ENCODE measurements around the gene CD19. TPM values are rescaled to one million over a fixed set of nuclear protein-coding genes. Genes with fewer than 3 reads are reported as not detected.

CD19 gene
- total and polyA plus RNA-seq, 2 of the 8 experiments (the other 6 are each of a cell fraction or from before 2014, with no cell fraction given) = 0.57 to 0.65 TPM

- Histone ChIP-seq H3K79me2 (ENCODE audit: control insufficient read depth in 1 of 2, insufficient read depth in 2 of 2, low read length in 2 of 2) (no peaks in the 10 kb centered on the region), H3K14ac (ENCODE audit: insufficient read length) (no peak overlapping the region), H4K5ac (ENCODE audit: insufficient read length, low read depth, low read length) (no peak overlapping the region), H4K8ac (ENCODE audit: extremely low read depth, insufficient read depth, low read length) (no peak overlapping the region), H2AFZ (ENCODE audit: low read length) (no peak overlapping the region), H3K27me3 (replicated peaks in 1 of 4; ENCODE audit: control insufficient read depth in 3 of 4, extremely low read depth in 1 of 4, insufficient read depth in 3 of 4, low read length in 3 of 4) (peaks cover 0 to 8% (median 7%) of the 10 kb centered on the region in 4 experiments; a peak in 2 of 7 replicates), H3K4me1 (replicated peaks in 1 of 4; ENCODE audit: control insufficient read depth in 3 of 4, insufficient read depth in 4 of 4, low read length in 3 of 4) (peaks cover 0 to 24% (median 19%) of the 10 kb centered on the region in 4 experiments; a peak in 6 of 7 replicates), H2BK15ac (ENCODE audit: low read length) (peak overlapping the region; percentile 97; the same call in 1 of the 2 replicates), H3K4me2 (ENCODE audit: insufficient read depth in 1 of 2, low read depth in 2 of 2, low read length in 2 of 2) (peak overlapping the region in 1 of 2 experiments; percentile 4; a peak in 1 of 4 replicates), H2AK5ac (ENCODE audit: low read depth, low read length) (peak overlapping the region; percentile 72; the same call in 1 of the 2 replicates), H3K23me2 (ENCODE audit: low read depth, low read length) (peaks cover 13% of the 10 kb centered on the region), H2BK5ac (ENCODE audit: low read depth, low read length) (peak overlapping the region; percentile 26; the same call in 1 of the 2 replicates), H3K4me3 (ENCODE audit: extremely low read depth in 1 of 4, insufficient read depth in 2 of 4, low read depth in 3 of 4, low read length in 4 of 4) (no peak overlapping the region), H4K91ac (replicated peaks; ENCODE audit: insufficient read length, low read length) (no peak overlapping the region), H3K18ac (ENCODE audit: extremely low read depth, low read length) (no peak overlapping the region), H3K27ac (ENCODE audit: low read depth, low read length) (no peak overlapping the region), H2BK120ac (replicated peaks; ENCODE audit: low read depth, low read length) (no peak overlapping the region), H3K36me3 (ENCODE audit: control insufficient read depth in 2 of 4, insufficient read depth in 4 of 4, low read length in 3 of 4) (no peaks in the 10 kb centered on the region), H3K79me1 (ENCODE audit: low read depth, low read length) (no peaks in the 10 kb centered on the region), H3K23ac (ENCODE audit: insufficient read length) (no peak overlapping the region), H3K9me3 (ENCODE audit: insufficient read depth in 2 of 2, low read depth in 1 of 2, low read length in 1 of 2) (no peaks in the 10 kb centered on the region), H2BK20ac (ENCODE audit: low read length) (peak overlapping the region; percentile 55; the same call in 1 of the 2 replicates), H3K4ac (replicated peaks; ENCODE audit: insufficient read length, low read depth, low read length) (peak overlapping the region; percentile 49), H4K20me1 (replicated peaks in 1 of 2; ENCODE audit: control insufficient read depth in 1 of 2, insufficient read depth in 2 of 2, low read length in 2 of 2) (no peaks in the 10 kb centered on the region), H2BK12ac (ENCODE audit: low read depth, low read length) (peak overlapping the region; percentile 62), H3K56ac (replicated peaks; ENCODE audit: insufficient read length, low read depth, low read length) (no peak overlapping the region), H3K9ac (replicated peaks in 1 of 4; ENCODE audit: extremely low read depth in 1 of 4, low read depth in 3 of 4, low read length in 3 of 4) (no peak overlapping the region)
- ChIA-PET CTCF (ENCODE audit: partially characterized antibody) (interaction anchor here (0.9 to 5.3 kb wide), 4 partner anchors 10 to 93 kb away, joined by 3 to 32 read pairs (median 6); no protein-coding TSS in a partner anchor), POLR2A (ENCODE audit: partially characterized antibody) (interaction anchor here (0.6 to 2.2 kb wide), 11 partner anchors 9 to 60 kb away, joined by 3 to 12 read pairs (median 3); partner anchors contain the start of gene SH2B1)
- DNase-seq (ENCODE audit: low read depth in 1 of 2, low spot score in 2 of 2) (no peak), FAIRE-seq (no peak)
- no peak for TF ChIP-seq POLR2A (IDR thresholded peaks at IDR 0.05; ENCODE audit: control extremely low read depth in 1 of 2, low read depth in 2 of 2, low read length in 2 of 2)
- TF ChIP-seq KDM1A (IDR thresholded peaks at IDR 0.05; ENCODE audit: borderline replicate concordance, low read length) = no peak
- no peak for TF ChIP-seq KDM4A (IDR thresholded peaks at IDR 0.05; ENCODE audit: low read depth, low read length, severe bottlenecking)
- TF ChIP-seq GABPA (IDR thresholded peaks at IDR 0.05; ENCODE audit: borderline replicate concordance, insufficient read depth, low read length) = no peak
- TF ChIP-seq PHF8 (conservative IDR thresholded peaks at IDR 0.05; ENCODE audit: low read depth, low read length) = no peak
- 92% methylated on average over 6 of the region's 6 CpGs; no CpG with 5 or more reads in 1 of the 2 experiments for WGBS, 2 experiments (ENCODE audit: extremely low coverage in 1 of 2, insufficient coverage in 1 of 2, insufficient read length in 1 of 2, insufficient replicate concordance in 2 of 2, low coverage in 1 of 2, low lambda C conversion rate in 2 of 2, missing lambda C conversion rate in 1 of 2)
Measured at GRCh38 chr16:28884045-28884444, 47.7 kb upstream of the CD19 start.

Data from H1 (cell line).